Gastroesophageal sphincter (tissue), 4 donors: Measurements from ENCODE around the gene MLLT10. TPM values are rescaled to one million over a fixed set of nuclear protein-coding genes. Genes with fewer than 3 reads are reported as not detected.
A peak's percentile ranks its signal among the peaks of the same experiment; 100 is the strongest.

Experiments
- ATAC-seq: fragments of 150-250 bp; one replicate; pipeline ENCODE4 v1.9.1; 2016; ENCODE audit warnings: mild to moderate bottlenecking, moderate library complexity
- H3K27ac ChIP-seq, 4 donors: fragments of 200-600 bp; sonication (generic) in 3 of 4; 1 replicate in 3 of 4; 2 replicates in 1 of 4; pipeline ENCODE4 v1.5.1; 2016 to 2019
- H3K27me3 ChIP-seq: fragments of 200-600 bp; sonication (generic); one replicate; pipeline ENCODE4 v1.5.1; 2019
- H3K36me3 ChIP-seq, 2 donors: fragments of 200-600 bp; sonication (generic); one replicate each; pipeline ENCODE4 v1.5.1; 2019; ENCODE audit warnings: control low read depth in 1 of 2
- H3K4me1 ChIP-seq, 3 donors: fragments of 200-600 bp; sonication (generic); 1 replicate in 2 of 3; 2 replicates in 1 of 3; pipeline ENCODE4 v1.5.1; 2016 to 2019; ENCODE audit warnings: control low read depth in 2 of 3
- H3K4me3 ChIP-seq, 2 donors: fragments of 200-600 bp; sonication (generic); one replicate each; pipeline ENCODE4 v1.5.1; 2019; ENCODE audit warnings: mild to moderate bottlenecking in 1 of 2, moderate library complexity in 1 of 2
- H3K9me3 ChIP-seq, 3 donors: fragments of 200-600 bp; sonication (generic); one replicate each; pipeline ENCODE4 v1.5.1; 2017 to 2019; ENCODE audit warnings: control low read depth in 2 of 3
- EP300 ChIP-seq: sonication (generic); formaldehyde crosslinking; IDR thresholded peaks from one replicate; pipeline ENCODE4 v1.6.1; 2017; ENCODE audit warnings: antibody characterized with exemption, mild to moderate bottlenecking
- POLR2A ChIP-seq, 2 donors: fragments of 450-650 bp; IDR thresholded peaks; one replicate each; pipeline ENCODE4 v1.6.1; 2017; ENCODE audit warnings: antibody characterized with exemption in 2 of 2, mild to moderate bottlenecking in 2 of 2, moderate library complexity in 1 of 2
- POLR2AphosphoS5 ChIP-seq: sonication (generic); formaldehyde crosslinking; IDR thresholded peaks from one replicate; pipeline ENCODE4 v1.6.1; 2017; ENCODE audit warnings: antibody characterized with exemption
- WGBS, 2 donors: methylation state at CpG; one replicate each; pipeline ENCODE4 v1.1.5; 2018; ENCODE audit warnings: low coverage in 1 of 2; 5-methylcytosine and 5-hydroxymethylcytosine counted together
- total RNA-seq, 4 donors: library from RNA; depleted of rRNA; stranded (reverse); fragments of >200 nt; gene quantifications; one replicate each; pipeline ENCODE4 v1.1.0, GENCODE V29; 2016
- TF ChIP-seq, protein P1 (sequence below), 4 experiments: fragments of 200-600 bp in 2 of 4; fragments of 450-650 bp in 2 of 4; sonication (generic) in 1 of 4; IDR thresholded peaks; one replicate each; pipeline ENCODE4 v1.5.1; 2017 to 2019; ENCODE audit warnings: antibody characterized with exemption in 4 of 4, mild to moderate bottlenecking in 2 of 4, moderate library complexity in 2 of 4

Gene MLLT10
- total RNA-seq, 4 donors from 2014 or later, result 27.2 to 52.1 (median 39.0) TPM

DNA sequence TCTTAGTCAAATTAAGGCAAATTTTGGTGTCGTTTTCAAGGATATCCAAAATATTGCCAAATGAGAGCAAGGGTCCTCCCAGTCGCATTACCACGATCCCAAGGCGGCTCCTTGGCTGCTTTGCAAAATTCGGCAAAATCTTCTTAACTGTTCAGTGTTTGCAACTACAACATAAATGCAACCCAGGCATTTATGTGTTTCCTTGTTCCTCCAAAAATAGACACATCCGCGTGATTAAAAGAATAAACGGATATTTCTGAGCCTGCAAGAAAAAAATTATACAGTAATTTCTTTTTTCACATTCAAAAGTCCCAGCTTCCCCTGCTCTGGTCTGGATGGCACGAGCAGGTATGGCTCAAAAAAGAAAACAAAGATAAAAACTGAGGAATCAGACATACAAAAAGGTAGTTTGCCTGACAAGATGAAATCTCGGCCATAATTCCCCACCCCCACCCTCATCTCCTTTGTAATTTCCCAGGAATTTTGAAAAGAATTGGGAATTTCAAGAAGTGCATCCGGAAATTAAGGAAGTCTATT, 14.6 kb upstream of the MLLT10 start:
- H3K27ac ChIP-seq, result peak overlapping the region; percentile 86 to 98 (median 86)
- no peaks in the 10 kb centered on the region for H3K9me3 ChIP-seq
- peak overlapping the region; percentile 37 to 68 for H3K4me3 ChIP-seq
- peaks cover 0 to 77% (median 11%) of the 10 kb centered on the region in 3 donors for H3K4me1 ChIP-seq
- TF ChIP-seq POLR2AphosphoS5 (no peak), POLR2A (IDR thresholded peaks at IDR 0.05) (no peak), EP300 (no peak)
- TF ChIP-seq, protein P1, sequence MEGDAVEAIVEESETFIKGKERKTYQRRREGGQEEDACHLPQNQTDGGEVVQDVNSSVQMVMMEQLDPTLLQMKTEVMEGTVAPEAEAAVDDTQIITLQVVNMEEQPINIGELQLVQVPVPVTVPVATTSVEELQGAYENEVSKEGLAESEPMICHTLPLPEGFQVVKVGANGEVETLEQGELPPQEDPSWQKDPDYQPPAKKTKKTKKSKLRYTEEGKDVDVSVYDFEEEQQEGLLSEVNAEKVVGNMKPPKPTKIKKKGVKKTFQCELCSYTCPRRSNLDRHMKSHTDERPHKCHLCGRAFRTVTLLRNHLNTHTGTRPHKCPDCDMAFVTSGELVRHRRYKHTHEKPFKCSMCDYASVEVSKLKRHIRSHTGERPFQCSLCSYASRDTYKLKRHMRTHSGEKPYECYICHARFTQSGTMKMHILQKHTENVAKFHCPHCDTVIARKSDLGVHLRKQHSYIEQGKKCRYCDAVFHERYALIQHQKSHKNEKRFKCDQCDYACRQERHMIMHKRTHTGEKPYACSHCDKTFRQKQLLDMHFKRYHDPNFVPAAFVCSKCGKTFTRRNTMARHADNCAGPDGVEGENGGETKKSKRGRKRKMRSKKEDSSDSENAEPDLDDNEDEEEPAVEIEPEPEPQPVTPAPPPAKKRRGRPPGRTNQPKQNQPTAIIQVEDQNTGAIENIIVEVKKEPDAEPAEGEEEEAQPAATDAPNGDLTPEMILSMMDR (IDR thresholded peaks at IDR 0.05), result no peak
- no peaks in the 10 kb centered on the region for H3K27me3 ChIP-seq
- H3K36me3 ChIP-seq, result no peaks in the 10 kb centered on the region
- no peak for ATAC-seq
- 10 to 13% methylated on average over 5 to 11 of the region's 11 CpGs for WGBS, 2 donors

DNA sequence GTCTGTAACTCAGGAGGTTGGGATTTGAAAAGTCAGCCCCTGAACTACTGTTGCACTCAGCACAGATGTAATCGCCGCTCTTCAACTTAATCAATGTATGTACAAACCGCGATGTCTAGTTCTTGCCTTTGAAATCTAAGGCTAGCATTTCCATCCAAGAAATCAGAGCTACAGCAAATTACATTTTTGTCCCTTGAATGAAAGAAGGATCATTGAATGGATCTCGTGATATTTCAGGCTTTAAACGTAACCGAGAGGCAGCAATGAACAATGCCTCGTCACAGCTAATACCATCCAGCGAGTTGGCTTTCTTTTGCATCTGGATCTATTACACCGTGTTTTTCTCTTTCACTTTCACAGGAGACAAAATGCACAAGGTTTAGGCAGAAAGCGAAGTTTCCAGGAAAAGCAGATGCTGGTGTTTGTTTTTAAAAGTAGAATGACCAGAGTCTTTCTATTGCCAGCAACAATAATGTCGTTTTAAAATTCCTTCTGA, 14.0 kb upstream of the MLLT10 start:
- 6 to 7% methylated on average over 8 to 12 of the region's 12 CpGs for WGBS, 2 donors
- Histone ChIP-seq H3K27ac (peak overlapping the region; percentile 86 to 98 (median 86)), H3K4me3 (peak overlapping the region; percentile 37 to 68), H3K9me3 (no peaks in the 10 kb centered on the region), H3K4me1 (peaks cover 0 to 74% (median 10%) of the 10 kb centered on the region in 3 donors), H3K36me3 (no peaks in the 10 kb centered on the region), H3K27me3 (no peaks in the 10 kb centered on the region)
- no peak for TF ChIP-seq EP300
- no peak for TF ChIP-seq POLR2A (IDR thresholded peaks at IDR 0.05)
- TF ChIP-seq, protein P1 (IDR thresholded peaks at IDR 0.05), result no peak
- ATAC-seq, result no peak

DNA sequence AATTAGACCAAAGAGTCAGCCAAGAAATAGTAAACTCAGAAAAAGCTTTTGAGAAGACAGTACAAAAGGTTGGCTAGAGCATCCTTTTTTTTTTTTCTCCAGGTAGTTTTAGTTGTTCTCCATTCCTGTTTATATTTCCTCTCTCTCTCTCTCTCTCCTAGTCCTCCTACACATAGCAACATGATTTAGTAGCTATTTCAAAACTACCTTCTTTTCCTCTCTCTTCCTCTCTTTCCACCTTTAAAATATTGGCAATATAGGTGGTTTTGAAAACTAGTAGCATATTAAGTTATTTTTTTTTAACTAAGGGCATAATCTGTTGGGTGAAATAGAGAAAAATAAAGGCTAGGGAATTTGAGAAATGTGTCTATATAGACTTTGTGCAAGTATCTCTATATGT, 13.5 kb upstream of the MLLT10 start:
- no peaks in the 10 kb centered on the region for H3K36me3 ChIP-seq
- H3K27ac ChIP-seq, result peak overlapping the region; percentile 86 to 98 (median 86)
- no peaks in the 10 kb centered on the region for H3K27me3 ChIP-seq
- H3K9me3 ChIP-seq, result no peaks in the 10 kb centered on the region
- no peak for TF ChIP-seq EP300
- TF ChIP-seq, protein P1 (IDR thresholded peaks at IDR 0.05), result no peak
- TF ChIP-seq POLR2AphosphoS5, result no peak
- TF ChIP-seq POLR2A (IDR thresholded peaks at IDR 0.05), result no peak
- H3K4me3 ChIP-seq, result peak overlapping the region; percentile 37 to 68
- no peak for ATAC-seq
- peaks cover 0 to 69% (median 8%) of the 10 kb centered on the region in 3 donors for H3K4me1 ChIP-seq

DNA sequence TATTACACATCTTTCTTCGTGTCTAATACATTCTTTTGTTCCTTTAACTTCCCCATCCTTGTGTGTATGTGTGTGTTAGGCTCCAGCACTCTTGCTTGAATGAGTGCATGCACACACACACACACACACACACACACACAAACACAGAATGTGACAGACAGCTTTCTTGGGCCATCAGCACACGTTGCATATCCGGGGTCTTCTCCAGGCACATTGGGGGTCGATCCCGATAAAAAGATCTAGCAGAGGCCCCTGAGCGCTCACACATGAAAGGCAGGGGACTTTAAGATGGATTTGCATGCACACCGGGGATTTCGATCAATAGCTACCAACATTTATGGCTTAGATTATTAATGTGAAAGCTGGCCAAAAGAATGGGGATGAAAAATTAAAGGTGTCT, 13.1 kb upstream of the MLLT10 start:
- no peak for ATAC-seq
- H3K9me3 ChIP-seq, result no peaks in the 10 kb centered on the region
- TF ChIP-seq POLR2AphosphoS5 (no peak), POLR2A (IDR thresholded peaks at IDR 0.05) (no peak), EP300 (no peak)
- TF ChIP-seq, protein P1 (IDR thresholded peaks at IDR 0.05), result no peak
- H3K27me3 ChIP-seq, result no peaks in the 10 kb centered on the region
- no peak overlapping the region for H3K4me3 ChIP-seq
- peak overlapping the region; percentile 86 to 98 (median 86) for H3K27ac ChIP-seq
- H3K36me3 ChIP-seq, result no peaks in the 10 kb centered on the region
- 55 to 86% methylated on average over 6 to 7 of the region's 8 CpGs for WGBS, 2 donors
- peaks cover 0 to 64% (median 5%) of the 10 kb centered on the region in 3 donors for H3K4me1 ChIP-seq
